HCT116 (cell line): Measurements from ENCODE around the gene TMEM204. TPM values are rescaled to one million over a fixed set of nuclear protein-coding genes. Genes with fewer than 3 reads are reported as not detected.

Experiments used
- ATAC-seq: fragments of 200-7000 bp; cut with Tn5 transposase; 2 replicates; pipeline ENCODE4 v1.9.1; 2020; ENCODE audit warnings: mild to moderate bottlenecking, moderate library complexity
- BruUV-seq: library from RNA; stranded (reverse); fragments of 400-500 nt; replicated peaks from 2 replicates; lab custom pipeline; 2021; lab: Mats Ljungman, UMichigan
- CTCF ChIA-PET: fragments of 300-600 bp; sonication (Branson Sonifier 250); formaldehyde crosslinking; loops from one replicate; lab custom pipeline; 2021; ENCODE audit warnings: antibody characterized with exemption; lab: Charles Lee
- POLR2A ChIA-PET: fragments of 300-600, 350-600 bp; sonication (Branson Sonifier 250); formaldehyde crosslinking; loops from one replicate; lab custom pipeline; 2021; ENCODE audit warnings: antibody characterized with exemption; lab: Charles Lee
- RAD21 ChIA-PET, 2 experiments: fragments of 300-600 bp; sonication (Branson Sonifier 250); formaldehyde crosslinking; loops; one replicate each; lab custom pipeline; 2023; ENCODE audit warnings: low total read pairs in 2 of 2; ENCODE audit not compliant: uncharacterized antibody in 2 of 2, unreplicated experiment in 2 of 2, low non-redundant PET in 1 of 2; lab: Charles Lee
- DNase-seq: peaks from one replicate; pipeline ENCODE4 v3.0.0-alpha.2; 2010; ENCODE audit warnings: low read depth, low spot score
- H2AFZ ChIP-seq: fragments of 200-600 bp; shearing (Covaris generic), sonication (generic); 2 replicates; pipeline ENCODE4 v1.6.1; 2017; ENCODE audit warnings: low read depth, mixed run types, mixed read lengths, antibody characterized with exemption, low read length; ENCODE audit not compliant: poor library complexity, severe bottlenecking
- H3K27ac ChIP-seq: 2 replicates; pipeline ENCODE4 v1.5.1; 2012; ENCODE audit warnings: low read depth, low read length
- H3K27me3 ChIP-seq: fragments of 200-600 bp; sonication (generic); 2 replicates; pipeline ENCODE4 v1.6.1; 2016; ENCODE audit warnings: mixed run types, low read length, mixed read lengths; ENCODE audit not compliant: insufficient read depth
- H3K36me3 ChIP-seq, 2 experiments: fragments of 200-500 bp in 1 of 2; fragments of 200-600 bp in 1 of 2; sonication (Bioruptor generic) in 1 of 2; sonication (generic) in 1 of 2; 2 replicates each; pipeline versions ENCODE4 v1.5.1 to v1.6.1; 2014 to 2016; ENCODE audit warnings: low read length in 2 of 2, inconsistent platforms in 1 of 2, mixed read lengths in 1 of 2, mixed run types in 1 of 2; ENCODE audit not compliant: insufficient read depth in 2 of 2, control insufficient read depth in 1 of 2
- H3K4me1 ChIP-seq, 2 experiments: fragments of 200-600 bp in 1 of 2; sonication (generic) in 1 of 2; 2 replicates each; pipeline versions ENCODE4 v1.5.1 to v1.6.1; 2012 to 2017; ENCODE audit warnings: low read length in 2 of 2, inconsistent platforms in 1 of 2, mild to moderate bottlenecking in 1 of 2, mixed read lengths in 1 of 2, mixed run types in 1 of 2, moderate library complexity in 1 of 2; ENCODE audit not compliant: insufficient read depth in 2 of 2, control insufficient read depth in 1 of 2
- H3K4me2 ChIP-seq: fragments of 200-600 bp; sonication (generic); 2 replicates; pipeline ENCODE4 v1.6.1; 2017; ENCODE audit warnings: mixed run types, low read length, mixed read lengths
- H3K4me3 ChIP-seq, 2 experiments: fragments of 200-600 bp in 1 of 2; sonication (generic) in 1 of 2; replicated peaks in 1 of 2; 2 replicates each; pipeline ENCODE4 v1.5.1; 2011 to 2016; ENCODE audit warnings: low read length in 2 of 2, control low read depth in 1 of 2, low read depth in 1 of 2, mild to moderate bottlenecking in 1 of 2, mixed read lengths in 1 of 2, mixed run types in 1 of 2
- H3K79me2 ChIP-seq: fragments of 200-600 bp; sonication (generic); 2 replicates; pipeline ENCODE4 v1.6.1; 2017; ENCODE audit warnings: mild to moderate bottlenecking, mixed run types, low read length, moderate library complexity, mixed read lengths; ENCODE audit not compliant: insufficient read depth
- H3K9ac ChIP-seq: fragments of 200-600 bp; sonication (generic); 2 replicates; pipeline ENCODE4 v1.6.1; 2016; ENCODE audit warnings: low read length, mixed read lengths
- H3K9me2 ChIP-seq: fragments of 200-600 bp; sonication (generic), shearing (Covaris generic); 2 replicates; pipeline ENCODE4 v1.6.1; 2017; ENCODE audit warnings: mixed run types, mild to moderate bottlenecking, moderate library complexity; ENCODE audit not compliant: insufficient read depth
- H3K9me3 ChIP-seq, 2 experiments: fragments of 200-500 bp in 1 of 2; fragments of 200-600 bp in 1 of 2; sonication (Bioruptor generic) in 1 of 2; sonication (generic) in 1 of 2; 2 replicates each; pipeline ENCODE4 v1.6.1; 2014 to 2017; ENCODE audit warnings: low read length in 2 of 2, mixed read lengths in 2 of 2, inconsistent platforms in 1 of 2, low read depth in 1 of 2, mild to moderate bottlenecking in 1 of 2, mixed run types in 1 of 2, moderate library complexity in 1 of 2; ENCODE audit not compliant: control insufficient read depth in 1 of 2, insufficient read depth in 1 of 2
- H4K20me1 ChIP-seq: fragments of 200-600 bp; sonication (generic), shearing (Covaris generic); 2 replicates; pipeline ENCODE4 v1.6.1; 2017; ENCODE audit warnings: mixed run types, mild to moderate bottlenecking, moderate library complexity; ENCODE audit not compliant: insufficient read depth
- EGR1 ChIP-seq: IDR thresholded peaks from 2 replicates; pipeline ENCODE4 v1.6.1; 2012; ENCODE audit warnings: low read depth
- EZH2 ChIP-seq: fragments of 200-600 bp; sonication (generic); IDR thresholded peaks from 2 replicates; pipeline ENCODE4 v1.6.1; 2017; ENCODE audit warnings: antibody characterized with exemption, mixed run types
- FOSL1 ChIP-seq: IDR thresholded peaks from 2 replicates; pipeline ENCODE4 v1.6.1; 2012; ENCODE audit warnings: low read depth
- JUND ChIP-seq: IDR thresholded peaks from 2 replicates; pipeline ENCODE4 v1.6.1; 2012
- POLR2AphosphoS5 ChIP-seq: IDR thresholded peaks from 2 replicates; pipeline ENCODE4 v1.6.1; 2011; ENCODE audit warnings: mild to moderate bottlenecking, low read depth, low read length, moderate library complexity
- RAD21 ChIP-seq: IDR thresholded peaks from 2 replicates; pipeline ENCODE4 v1.6.1; 2012; ENCODE audit warnings: low read depth, mild to moderate bottlenecking
- SRF ChIP-seq: IDR thresholded peaks from 2 replicates; pipeline ENCODE4 v1.6.1; 2012; ENCODE audit warnings: low read depth
- YY1 ChIP-seq: IDR thresholded peaks from 2 replicates; pipeline ENCODE4 v1.6.1; 2011; ENCODE audit warnings: low read length, low read depth, moderate library complexity, mild to moderate bottlenecking; ENCODE audit not compliant: insufficient replicate concordance; ENCODE audit errors: extremely low read depth
- ZFX ChIP-seq: fragments of 450-650 bp; IDR thresholded peaks from 2 replicates; pipeline ENCODE4 v1.6.1; 2017
- ZNF274 ChIP-seq: fragments of 200-500 bp; sonication (Bioruptor generic); IDR thresholded peaks from 2 replicates; pipeline ENCODE4 v1.6.1; 2014; ENCODE audit warnings: mild to moderate bottlenecking, low read depth, low read length, inconsistent platforms
- intact Hi-C: fragments of 100-400 bp; cut with micrococcal nuclease; formaldehyde crosslinking; loops from 2 replicates; pipeline ENCODE4 v1.10.0; 2022
- total RNA-seq: library from RNA; stranded (reverse); gene quantifications from one replicate; pipeline ENCODE4 v1.2.1, GENCODE V29; 2021; ENCODE audit not compliant: unreplicated experiment
- TF ChIP-seq, protein P1 (sequence below): IDR thresholded peaks from 2 replicates; pipeline ENCODE4 v1.6.1; 2011; ENCODE audit warnings: mild to moderate bottlenecking, low read length, moderate library complexity; ENCODE audit not compliant: insufficient replicate concordance; ENCODE audit errors: extremely low read depth
- TF ChIP-seq, protein P2 (sequence below): IDR thresholded peaks from 2 replicates; pipeline ENCODE4 v1.6.1; 2012; ENCODE audit warnings: low read depth

Gene TMEM204
- total RNA-seq, 1 experiment from 2014 or later: 0.22 TPM

DNA sequence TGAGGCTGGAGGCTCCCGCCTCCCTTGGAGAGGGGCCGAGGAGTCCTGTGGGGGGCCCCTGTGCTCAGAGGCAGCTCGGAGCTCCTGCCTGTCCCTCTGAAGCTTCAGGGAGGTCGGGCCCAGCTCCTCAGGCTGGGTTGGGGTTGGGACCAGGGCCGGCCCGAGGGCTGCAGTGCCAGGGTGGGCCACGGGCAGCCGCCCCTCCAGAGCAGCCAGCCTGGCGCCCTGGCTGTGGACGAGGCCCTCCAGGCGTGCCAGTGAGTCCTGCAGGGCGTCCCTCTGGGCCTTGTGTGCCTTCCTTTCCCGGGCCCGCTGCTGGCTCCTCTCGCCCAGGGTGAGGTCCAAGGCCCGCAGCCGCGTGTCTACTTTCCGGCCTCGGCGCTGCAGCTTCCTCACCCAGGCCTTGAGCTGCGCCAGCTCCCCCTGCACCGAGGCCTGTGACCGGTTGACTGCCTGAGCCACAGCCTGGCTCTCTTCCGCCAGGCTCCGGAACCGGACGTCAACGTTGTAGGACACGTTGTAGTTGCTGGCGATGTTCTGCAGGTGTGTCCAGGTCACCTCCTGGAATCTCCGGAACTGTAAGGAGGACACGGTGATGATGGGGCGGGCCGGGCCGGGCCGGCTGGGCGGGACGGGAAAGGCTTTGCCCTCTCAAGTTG is 45.9 kb upstream of the TMEM204 start:
- peaks cover 1 to 4% of the 10 kb centered on the region in 2 experiments for H3K4me1 ChIP-seq
- TF ChIP-seq, protein P1, sequence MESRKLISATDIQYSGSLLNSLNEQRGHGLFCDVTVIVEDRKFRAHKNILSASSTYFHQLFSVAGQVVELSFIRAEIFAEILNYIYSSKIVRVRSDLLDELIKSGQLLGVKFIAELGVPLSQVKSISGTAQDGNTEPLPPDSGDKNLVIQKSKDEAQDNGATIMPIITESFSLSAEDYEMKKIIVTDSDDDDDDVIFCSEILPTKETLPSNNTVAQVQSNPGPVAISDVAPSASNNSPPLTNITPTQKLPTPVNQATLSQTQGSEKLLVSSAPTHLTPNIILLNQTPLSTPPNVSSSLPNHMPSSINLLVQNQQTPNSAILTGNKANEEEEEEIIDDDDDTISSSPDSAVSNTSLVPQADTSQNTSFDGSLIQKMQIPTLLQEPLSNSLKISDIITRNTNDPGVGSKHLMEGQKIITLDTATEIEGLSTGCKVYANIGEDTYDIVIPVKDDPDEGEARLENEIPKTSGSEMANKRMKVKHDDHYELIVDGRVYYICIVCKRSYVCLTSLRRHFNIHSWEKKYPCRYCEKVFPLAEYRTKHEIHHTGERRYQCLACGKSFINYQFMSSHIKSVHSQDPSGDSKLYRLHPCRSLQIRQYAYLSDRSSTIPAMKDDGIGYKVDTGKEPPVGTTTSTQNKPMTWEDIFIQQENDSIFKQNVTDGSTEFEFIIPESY: no peak
- no peak for TF ChIP-seq FOSL1
- no TSS peak for BruUV-seq
- no peaks in the 10 kb centered on the region for H3K36me3 ChIP-seq
- ChIA-PET RAD21 (no interaction called here), CTCF (no interaction called here), POLR2A (no interaction called here)
- no peaks in the 10 kb centered on the region for H4K20me1 ChIP-seq
- no peak overlapping the region for H2AFZ ChIP-seq
- no peak overlapping the region for H3K9ac ChIP-seq
- ATAC-seq: no peak
- no peaks in the 10 kb centered on the region for H3K79me2 ChIP-seq
- no peaks in the 10 kb centered on the region for H3K9me2 ChIP-seq
- intact Hi-C loops: no loop called here
- H3K27ac ChIP-seq: no peak overlapping the region
- DNase-seq: no peak
- no peaks in the 10 kb centered on the region for H3K9me3 ChIP-seq
- no peak overlapping the region for H3K4me3 ChIP-seq
- H3K27me3 ChIP-seq: no peaks in the 10 kb centered on the region
- no peak overlapping the region for H3K4me2 ChIP-seq

DNA sequence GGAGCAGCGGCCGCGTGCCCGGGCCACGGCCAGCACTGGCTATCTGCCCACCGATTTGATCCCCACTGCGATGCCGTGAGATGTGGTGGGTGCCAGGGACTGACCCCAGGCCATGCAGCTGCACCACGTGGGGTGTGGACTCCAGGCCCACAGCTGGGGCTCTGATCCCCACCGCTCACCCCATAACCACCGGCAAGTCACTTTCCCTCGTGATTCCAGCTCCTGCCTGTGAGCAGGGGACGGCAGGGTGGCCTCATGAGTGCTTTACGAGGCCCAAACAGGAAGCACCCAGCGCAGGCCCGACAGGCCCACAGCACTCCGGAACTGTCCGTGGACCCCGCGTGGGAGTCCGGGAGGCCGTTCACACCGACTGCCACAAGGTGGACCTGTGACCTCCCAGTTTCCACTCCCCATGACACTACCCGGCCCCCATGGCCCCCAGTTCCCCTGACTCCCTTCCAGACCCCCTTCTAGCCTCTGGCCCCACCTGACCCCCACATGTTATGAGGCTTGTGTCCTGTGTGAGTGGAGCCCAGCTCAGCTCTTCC is 45.3 kb upstream of the TMEM204 start:
- H4K20me1 ChIP-seq: no peaks in the 10 kb centered on the region
- no peaks in the 10 kb centered on the region for H3K36me3 ChIP-seq
- no peaks in the 10 kb centered on the region for H3K9me2 ChIP-seq
- no peak for ATAC-seq
- no peaks in the 10 kb centered on the region for H3K9me3 ChIP-seq
- H2AFZ ChIP-seq: no peak overlapping the region
- CTCF ChIA-PET: no interaction called here
- POLR2A ChIA-PET: no interaction called here
- no peak for DNase-seq
- no peak overlapping the region for H3K4me2 ChIP-seq
- H3K4me3 ChIP-seq: no peak overlapping the region
- no peak overlapping the region for H3K9ac ChIP-seq
- intact Hi-C loops: no loop called here
- RAD21 ChIA-PET: no interaction called here
- peaks cover 6 to 9% of the 10 kb centered on the region in 2 experiments for H3K4me1 ChIP-seq
- BruUV-seq: no TSS peak
- H3K27ac ChIP-seq: no peak overlapping the region
- H3K27me3 ChIP-seq: no peaks in the 10 kb centered on the region
- H3K79me2 ChIP-seq: no peaks in the 10 kb centered on the region
- TF ChIP-seq FOSL1 (no peak), EGR1 (no peak), ZNF274 (no peak), SRF (no peak), ZFX (no peak), YY1 (no peak), EZH2 (no peak), JUND (no peak), POLR2AphosphoS5 (no peak), RAD21 (no peak)
- TF ChIP-seq, protein P2, sequence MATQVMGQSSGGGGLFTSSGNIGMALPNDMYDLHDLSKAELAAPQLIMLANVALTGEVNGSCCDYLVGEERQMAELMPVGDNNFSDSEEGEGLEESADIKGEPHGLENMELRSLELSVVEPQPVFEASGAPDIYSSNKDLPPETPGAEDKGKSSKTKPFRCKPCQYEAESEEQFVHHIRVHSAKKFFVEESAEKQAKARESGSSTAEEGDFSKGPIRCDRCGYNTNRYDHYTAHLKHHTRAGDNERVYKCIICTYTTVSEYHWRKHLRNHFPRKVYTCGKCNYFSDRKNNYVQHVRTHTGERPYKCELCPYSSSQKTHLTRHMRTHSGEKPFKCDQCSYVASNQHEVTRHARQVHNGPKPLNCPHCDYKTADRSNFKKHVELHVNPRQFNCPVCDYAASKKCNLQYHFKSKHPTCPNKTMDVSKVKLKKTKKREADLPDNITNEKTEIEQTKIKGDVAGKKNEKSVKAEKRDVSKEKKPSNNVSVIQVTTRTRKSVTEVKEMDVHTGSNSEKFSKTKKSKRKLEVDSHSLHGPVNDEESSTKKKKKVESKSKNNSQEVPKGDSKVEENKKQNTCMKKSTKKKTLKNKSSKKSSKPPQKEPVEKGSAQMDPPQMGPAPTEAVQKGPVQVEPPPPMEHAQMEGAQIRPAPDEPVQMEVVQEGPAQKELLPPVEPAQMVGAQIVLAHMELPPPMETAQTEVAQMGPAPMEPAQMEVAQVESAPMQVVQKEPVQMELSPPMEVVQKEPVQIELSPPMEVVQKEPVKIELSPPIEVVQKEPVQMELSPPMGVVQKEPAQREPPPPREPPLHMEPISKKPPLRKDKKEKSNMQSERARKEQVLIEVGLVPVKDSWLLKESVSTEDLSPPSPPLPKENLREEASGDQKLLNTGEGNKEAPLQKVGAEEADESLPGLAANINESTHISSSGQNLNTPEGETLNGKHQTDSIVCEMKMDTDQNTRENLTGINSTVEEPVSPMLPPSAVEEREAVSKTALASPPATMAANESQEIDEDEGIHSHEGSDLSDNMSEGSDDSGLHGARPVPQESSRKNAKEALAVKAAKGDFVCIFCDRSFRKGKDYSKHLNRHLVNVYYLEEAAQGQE: no peak
